IPS-NIHi7 (cell line): ENCODE results near the gene PTRH2.

Source experiments
- DNase-seq: peaks from one replicate; pipeline ENCODE4 v3.0.0; 2012; ENCODE audit warnings: mixed read lengths; ENCODE audit errors: extremely low spot score

Gene PTRH2

GRCh38 chr17:59719526-59719925 is 12.3 kb upstream of the PTRH2 start:
- no peak for DNase-seq

- DNase-seq, result no peak
These were observed 9.2 kb upstream of the PTRH2 start for GRCh38 chr17:59716427-59716826.

GRCh38 chr17:59714255-59714654 is 7.0 kb upstream of the PTRH2 start:
- no peak for DNase-seq

GRCh38 chr17:59712862-59713261 is 5.6 kb upstream of the PTRH2 start:
- DNase-seq, result no peak

- DNase-seq, result no peak
These were observed 4.7 kb upstream of the PTRH2 start for GRCh38 chr17:59711936-59712335.

- no peak for DNase-seq
These were observed 771 bp upstream of the PTRH2 start for GRCh38 chr17:59707971-59708430.

GRCh38 chr17:59702304-59702703 is 4.9 kb downstream of the PTRH2 start:
- DNase-seq, result no peak

- no peak for DNase-seq
These were observed 7.4 kb downstream of the PTRH2 start for GRCh38 chr17:59699786-59700185.

GRCh38 chr17:59699218-59699617 is 8.0 kb downstream of the PTRH2 start:
- DNase-seq, result no peak

GRCh38 chr17:59698143-59698542 is 9.1 kb downstream of the PTRH2 start:
- DNase-seq, result no peak

GRCh38 chr17:59696682-59697277 is 10.4 kb downstream of the PTRH2 start:
- DNase-seq, result no peak

- no peak for DNase-seq
These were observed 11.1 kb downstream of the PTRH2 start for GRCh38 chr17:59695945-59696681.

- no peak for DNase-seq
These were observed 12.9 kb downstream of the PTRH2 start for GRCh38 chr17:59694344-59694743.

GRCh38 chr17:59693582-59693981 is 13.6 kb downstream of the PTRH2 start:
- no peak for DNase-seq

- no peak for DNase-seq
These were observed 18.7 kb downstream of the PTRH2 start for GRCh38 chr17:59688496-59688895.

- DNase-seq, result no peak
These were observed 19.2 kb downstream of the PTRH2 start for GRCh38 chr17:59688008-59688407.

GRCh38 chr17:59684967-59685366 is 22.3 kb downstream of the PTRH2 start:
- no peak for DNase-seq

GRCh38 chr17:59683283-59683682 is 23.9 kb downstream of the PTRH2 start:
- DNase-seq, result no peak

GRCh38 chr17:59680314-59680713 is 26.9 kb downstream of the PTRH2 start:
- DNase-seq, result no peak

GRCh38 chr17:59678918-59679317 is 28.3 kb downstream of the PTRH2 start:
- DNase-seq, result no peak

GRCh38 chr17:59676716-59677115 is 30.5 kb downstream of the PTRH2 start:
- no peak for DNase-seq

- DNase-seq, result no peak
These were observed 32.0 kb downstream of the PTRH2 start for GRCh38 chr17:59675231-59675630.

- DNase-seq, result no peak
These were observed 35.8 kb downstream of the PTRH2 start for GRCh38 chr17:59671386-59671785.

- no peak for DNase-seq
These were observed 37.3 kb downstream of the PTRH2 start for GRCh38 chr17:59669944-59670343.
